Kidney glomerular epithelial cell (primary cell): ENCODE data around the gene BSX.

ENCODE experiments used
- DNase-seq: peaks from one replicate; lab custom pipeline; 2025; lab: John Stamatoyannopoulos, UW

The BSX gene

GRCh38 chr11:122954455-122954854, 27.2 kb downstream of the BSX start:
- no peak for DNase-seq

- DNase-seq, result no peak
These were observed 30.4 kb downstream of the BSX start for GRCh38 chr11:122951211-122951610.

GRCh38 chr11:122938557-122938956, 43.1 kb downstream of the BSX start:
- DNase-seq, result no peak

GRCh38 chr11:122937983-122938382, 43.7 kb downstream of the BSX start:
- DNase-seq, result no peak

- no peak for DNase-seq
These were observed 48.2 kb downstream of the BSX start for GRCh38 chr11:122933416-122933815.

GRCh38 chr11:122931510-122931909, 50.1 kb downstream of the BSX start:
- no peak for DNase-seq
